Activated CD4-positive, alpha-beta T cell treated with anti-CD3 and anti-CD28 coated beads, Interleukin-2, amount 50 U/mL, for 16 hours (primary cell): ENCODE measurements around the gene ANKS3.

Experiments used
- DNase-seq: peaks from one replicate; pipeline ENCODE4 v3.0.0-alpha.2; 2020

ANKS3 gene

DNA sequence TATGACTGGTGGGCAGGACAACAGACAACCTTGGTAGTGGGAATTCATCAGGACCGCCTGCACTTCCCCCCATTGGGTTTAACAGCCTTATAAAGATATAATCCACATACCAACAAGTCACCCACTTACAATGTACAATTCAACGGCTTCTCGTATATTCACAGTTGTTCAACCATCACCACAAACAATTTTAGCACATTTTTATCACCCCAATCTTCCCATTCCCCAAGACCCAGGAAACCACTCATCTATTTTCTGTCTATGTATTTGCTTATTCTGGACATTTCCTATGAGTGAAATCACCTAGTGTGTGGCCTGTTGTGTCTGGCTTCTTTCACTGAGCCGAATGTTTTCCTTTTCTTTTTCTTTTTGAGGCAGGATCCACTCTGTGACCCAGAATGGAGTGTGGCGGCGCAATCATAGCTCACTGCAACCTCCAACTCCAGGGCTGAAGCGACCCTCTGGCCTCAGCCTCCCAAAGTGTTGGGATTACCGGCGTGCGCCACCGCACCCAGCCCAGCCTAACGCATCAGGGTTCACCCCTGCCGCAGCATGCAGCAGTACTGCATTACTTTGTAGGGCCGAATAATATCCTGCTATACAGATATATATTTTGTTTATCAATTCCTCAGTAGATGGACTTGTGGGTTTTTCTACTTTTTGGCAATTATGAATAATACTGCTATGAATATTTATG is 10.9 kb downstream of the ANKS3 start:
- no peak for DNase-seq

- no peak for DNase-seq
These were observed 15.6 kb downstream of the ANKS3 start for GRCh38 chr16:4718466-4718865.

- DNase-seq: no peak
These were observed 19.1 kb downstream of the ANKS3 start for GRCh38 chr16:4714996-4715395.

- no peak for DNase-seq
These were observed 20.2 kb downstream of the ANKS3 start for GRCh38 chr16:4713663-4714501.

DNA sequence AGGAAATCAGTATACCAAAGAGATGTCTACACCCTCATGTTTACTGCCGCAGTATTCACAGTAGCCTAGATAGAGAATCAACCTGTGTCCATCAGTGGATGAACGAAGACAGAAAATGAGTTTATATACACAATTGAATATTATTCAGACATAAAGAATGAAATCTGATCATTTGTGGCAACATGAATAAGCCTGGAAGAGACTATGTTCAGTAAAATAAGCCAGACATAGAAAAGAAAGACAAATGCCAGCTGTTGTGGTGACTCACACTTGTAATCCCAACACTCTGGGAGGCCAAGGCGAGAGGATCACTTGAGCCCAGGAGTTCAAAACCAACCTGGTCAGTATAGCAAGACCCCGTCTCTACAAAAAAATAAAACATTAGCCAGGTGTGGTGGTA is 24.6 kb downstream of the ANKS3 start:
- DNase-seq: no peak

GRCh38 chr16:4706871-4707270 is 27.2 kb downstream of the ANKS3 start:
- DNase-seq: no peak

GRCh38 chr16:4704913-4705312 is 29.2 kb downstream of the ANKS3 start:
- no peak for DNase-seq

DNA sequence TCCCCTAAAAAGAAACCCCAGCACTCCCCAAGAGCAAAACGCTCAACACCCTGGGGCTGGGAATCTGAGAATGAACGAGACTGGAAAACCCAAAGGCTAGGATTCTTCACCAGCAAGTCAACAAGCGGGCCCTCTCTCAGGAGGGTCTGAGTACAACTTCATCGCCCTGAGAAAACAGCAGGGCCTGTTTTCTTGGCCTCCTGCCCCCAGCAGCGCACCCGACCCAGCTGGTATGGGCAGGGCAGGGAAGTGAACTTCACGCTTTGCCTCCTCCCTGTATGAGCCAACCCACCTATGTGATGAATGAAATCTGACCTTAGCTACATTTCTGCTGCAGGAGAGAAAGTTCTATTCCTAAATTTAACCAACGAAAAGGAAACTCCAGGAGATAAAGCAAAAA is 29.6 kb downstream of the ANKS3 start:
- no peak for DNase-seq

DNA sequence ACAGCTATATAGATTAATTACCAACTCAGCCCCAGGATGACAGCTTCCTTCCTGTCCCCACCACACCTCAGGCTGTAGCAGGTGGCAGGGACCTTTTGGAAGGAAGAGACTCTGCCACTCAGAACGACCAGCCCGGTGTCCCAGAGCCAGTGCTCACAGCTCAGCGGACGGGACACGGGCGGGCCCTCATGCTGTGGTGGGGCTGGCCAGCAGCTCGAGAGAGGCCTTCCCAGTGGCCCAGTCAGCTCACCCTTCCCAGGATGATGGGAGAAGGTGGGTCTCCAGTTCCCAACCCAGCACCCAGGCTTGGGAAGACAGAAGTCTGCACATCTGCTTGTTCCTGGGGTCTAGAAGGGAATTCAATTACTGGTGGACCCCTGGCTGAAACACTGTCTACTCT is 30.2 kb downstream of the ANKS3 start:
- DNase-seq: no peak

- no peak for DNase-seq
These were observed 31.6 kb downstream of the ANKS3 start for GRCh38 chr16:4702466-4702808.

DNA sequence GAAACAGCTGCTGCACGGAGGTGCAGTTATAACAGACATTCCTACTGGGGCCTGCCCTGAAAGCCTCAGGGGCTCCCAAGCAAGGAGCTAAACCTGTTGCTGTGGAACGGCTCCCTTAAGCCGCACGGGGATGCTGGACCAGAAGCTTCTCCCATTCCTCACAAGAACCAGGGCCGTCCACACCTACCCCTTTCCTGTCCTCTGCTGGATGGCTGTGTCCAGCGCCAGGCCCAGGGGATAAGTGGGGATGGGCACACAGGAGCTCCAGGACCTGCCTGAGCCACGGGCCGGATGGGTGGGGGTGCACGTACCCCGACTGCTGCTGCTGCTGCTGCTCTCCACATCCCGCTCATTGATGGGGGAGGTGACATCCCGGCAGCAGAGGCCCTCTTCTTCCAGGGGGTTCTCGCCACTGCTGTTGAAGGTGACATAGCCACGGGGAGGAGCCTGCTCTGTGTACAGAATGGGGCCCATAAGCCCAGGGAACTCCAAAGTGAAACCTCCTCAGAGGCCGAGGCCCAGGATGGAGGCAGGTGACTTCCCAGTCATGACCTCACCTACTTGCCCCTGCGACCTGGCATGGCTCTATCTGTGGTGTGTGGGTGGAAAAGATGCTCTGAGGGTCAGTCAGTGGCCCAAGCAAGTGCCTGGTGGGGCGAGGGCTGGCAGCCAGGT is 32.1 kb downstream of the ANKS3 start:
- DNase-seq: no peak

DNA sequence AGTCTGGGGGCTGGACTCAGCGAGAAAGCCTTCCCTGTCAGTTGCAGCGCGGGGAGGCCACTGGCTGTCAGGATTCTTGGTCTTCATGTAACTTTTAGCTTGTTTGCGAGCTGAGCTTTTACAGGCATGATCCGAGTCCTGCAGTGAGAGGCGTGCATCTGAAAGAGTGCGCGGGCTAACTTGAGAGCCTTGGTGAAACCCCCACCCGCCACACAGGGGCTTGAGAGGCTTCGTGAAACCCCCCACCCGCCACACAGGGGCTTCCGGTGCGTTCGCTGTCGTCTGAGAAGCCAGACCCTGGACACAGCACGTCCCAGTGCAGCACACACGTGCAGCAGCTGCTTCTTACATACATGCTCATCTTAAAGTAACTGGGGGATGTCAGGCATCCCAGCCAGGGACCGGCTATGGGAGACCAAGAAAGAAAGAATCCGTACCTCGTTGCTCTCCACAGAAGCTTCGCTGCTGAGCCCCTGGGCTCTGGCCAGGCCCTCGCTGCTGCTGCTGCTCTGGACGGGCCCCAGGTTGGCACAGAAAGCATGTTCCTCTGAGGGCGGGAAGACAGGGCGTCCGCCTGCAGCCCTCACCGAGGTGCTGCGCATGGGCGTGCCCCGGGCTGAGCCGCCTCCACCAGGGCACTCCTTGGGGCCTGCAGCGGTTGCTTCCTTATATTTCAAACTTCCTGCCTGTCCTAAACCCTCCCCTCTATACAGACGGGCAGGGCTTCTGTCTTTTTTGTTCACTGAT is 32.9 kb downstream of the ANKS3 start:
- no peak for DNase-seq

DNA sequence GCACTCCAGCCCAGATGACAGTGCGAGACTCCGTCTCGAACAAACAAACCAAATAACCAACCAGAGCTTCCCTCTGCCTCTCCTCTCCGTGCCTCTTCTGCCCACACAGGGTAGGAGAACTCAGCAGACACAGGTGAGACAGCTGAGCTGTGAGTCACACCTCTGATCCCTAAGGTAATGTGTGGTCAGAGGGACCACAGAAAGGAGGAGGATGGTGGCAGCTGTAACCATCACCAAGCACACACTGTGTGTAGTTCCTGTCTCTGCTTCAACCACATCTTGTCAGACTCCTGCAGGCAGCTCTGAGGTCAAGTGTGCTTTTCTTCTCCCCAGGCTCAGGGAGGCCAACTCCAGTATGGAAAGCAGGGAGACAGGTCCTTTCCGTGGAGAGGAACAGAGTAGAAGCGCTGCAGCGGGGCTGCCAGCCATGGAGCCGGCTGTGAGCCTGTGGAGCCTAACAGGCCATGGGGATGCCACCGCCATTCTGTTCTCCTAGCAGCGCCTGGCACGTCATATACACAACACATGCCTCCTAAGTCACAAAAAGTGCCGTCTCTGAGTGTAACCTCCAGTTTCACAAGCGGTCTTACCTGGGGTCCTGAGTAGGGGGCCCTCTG is 33.6 kb downstream of the ANKS3 start:
- DNase-seq: no peak

DNA sequence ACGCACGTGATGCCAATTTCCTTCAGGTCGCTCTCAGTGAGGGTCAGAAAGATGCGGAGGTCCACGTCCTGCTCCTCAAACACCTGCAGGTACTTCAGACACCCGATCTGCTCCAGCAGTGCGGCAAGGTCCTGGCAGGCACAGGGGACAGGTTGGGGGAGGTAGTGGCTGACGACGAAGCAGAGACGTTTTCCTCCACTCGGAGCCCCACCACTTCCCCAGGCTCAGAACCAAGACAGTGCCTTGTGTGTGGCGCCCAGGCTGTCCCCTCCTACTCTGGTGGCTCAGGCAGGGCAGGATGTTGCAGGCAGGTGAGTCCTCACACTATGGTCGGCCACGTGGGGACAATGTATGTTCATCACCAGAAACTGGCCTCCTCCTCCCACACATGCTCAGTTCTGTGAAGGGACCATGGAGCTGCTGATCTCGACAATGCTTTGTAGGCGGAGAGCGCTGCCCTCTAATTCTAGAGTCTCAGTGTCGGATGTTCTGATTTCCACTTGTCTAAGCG is 35.0 kb downstream of the ANKS3 start:
- no peak for DNase-seq

- no peak for DNase-seq
These were observed 35.6 kb downstream of the ANKS3 start for GRCh38 chr16:4698321-4699045.

DNA sequence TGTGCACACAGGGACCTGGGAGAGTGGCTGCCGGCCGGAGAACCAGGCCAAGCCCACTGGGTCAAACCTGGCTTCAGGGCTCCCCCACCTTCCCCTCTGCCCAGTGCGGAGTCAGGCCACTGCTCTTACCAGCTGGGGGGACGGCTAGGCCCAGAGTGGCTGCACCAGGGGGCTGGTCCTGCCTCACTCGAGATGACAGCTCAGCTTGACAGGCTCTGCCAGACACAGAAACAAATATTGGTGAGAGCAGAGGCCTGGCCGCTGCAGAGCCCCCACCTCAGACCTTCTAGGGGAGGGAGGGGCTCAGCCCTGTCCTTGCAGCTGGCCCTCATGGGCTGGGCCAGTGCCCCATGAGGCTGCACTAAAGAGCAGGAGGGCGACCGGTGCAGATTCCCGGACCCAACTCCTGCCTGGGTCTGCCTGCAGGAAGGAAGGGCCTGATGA is 36.2 kb downstream of the ANKS3 start:
- DNase-seq: no peak

- DNase-seq: no peak
These were observed 36.9 kb downstream of the ANKS3 start for GRCh38 chr16:4696905-4697847.

- DNase-seq: no peak
These were observed 37.7 kb downstream of the ANKS3 start for GRCh38 chr16:4696172-4696904.

GRCh38 chr16:4695473-4696171 is 38.4 kb downstream of the ANKS3 start:
- no peak for DNase-seq
